HCT116 (cell line): ENCODE data around the gene KRTAP10-7. TPM values are rescaled to one million over a fixed set of nuclear protein-coding genes. Genes with fewer than 3 reads are reported as not detected.

ENCODE experiments used
- ATAC-seq: fragments of 200-7000 bp; cut with Tn5 transposase; 2 replicates; pipeline ENCODE4 v1.9.1; 2020; ENCODE audit warnings: mild to moderate bottlenecking, moderate library complexity
- BruUV-seq: library from RNA; stranded (reverse); fragments of 400-500 nt; replicated peaks from 2 replicates; lab custom pipeline; 2021; lab: Mats Ljungman, UMichigan
- CTCF ChIA-PET: fragments of 300-600 bp; sonication (Branson Sonifier 250); formaldehyde crosslinking; loops from one replicate; lab custom pipeline; 2021; ENCODE audit warnings: antibody characterized with exemption; lab: Charles Lee
- POLR2A ChIA-PET: fragments of 300-600, 350-600 bp; sonication (Branson Sonifier 250); formaldehyde crosslinking; loops from one replicate; lab custom pipeline; 2021; ENCODE audit warnings: antibody characterized with exemption; lab: Charles Lee
- RAD21 ChIA-PET, 2 experiments: fragments of 300-600 bp; sonication (Branson Sonifier 250); formaldehyde crosslinking; loops; one replicate each; lab custom pipeline; 2023; ENCODE audit warnings: low total read pairs in 2 of 2; ENCODE audit not compliant: uncharacterized antibody in 2 of 2, unreplicated experiment in 2 of 2, low non-redundant PET in 1 of 2; lab: Charles Lee
- DNase-seq: peaks from one replicate; pipeline ENCODE4 v3.0.0-alpha.2; 2010; ENCODE audit warnings: low read depth, low spot score
- H2AFZ ChIP-seq: fragments of 200-600 bp; shearing (Covaris generic), sonication (generic); 2 replicates; pipeline ENCODE4 v1.6.1; 2017; ENCODE audit warnings: low read depth, mixed run types, mixed read lengths, antibody characterized with exemption, low read length; ENCODE audit not compliant: poor library complexity, severe bottlenecking
- H3K27ac ChIP-seq: 2 replicates; pipeline ENCODE4 v1.5.1; 2012; ENCODE audit warnings: low read depth, low read length
- H3K27me3 ChIP-seq: fragments of 200-600 bp; sonication (generic); 2 replicates; pipeline ENCODE4 v1.6.1; 2016; ENCODE audit warnings: mixed run types, low read length, mixed read lengths; ENCODE audit not compliant: insufficient read depth
- H3K36me3 ChIP-seq, 2 experiments: fragments of 200-500 bp in 1 of 2; fragments of 200-600 bp in 1 of 2; sonication (Bioruptor generic) in 1 of 2; sonication (generic) in 1 of 2; 2 replicates each; pipeline versions ENCODE4 v1.5.1 to v1.6.1; 2014 to 2016; ENCODE audit warnings: low read length in 2 of 2, inconsistent platforms in 1 of 2, mixed read lengths in 1 of 2, mixed run types in 1 of 2; ENCODE audit not compliant: insufficient read depth in 2 of 2, control insufficient read depth in 1 of 2
- H3K4me1 ChIP-seq, 2 experiments: fragments of 200-600 bp in 1 of 2; sonication (generic) in 1 of 2; 2 replicates each; pipeline versions ENCODE4 v1.5.1 to v1.6.1; 2012 to 2017; ENCODE audit warnings: low read length in 2 of 2, inconsistent platforms in 1 of 2, mild to moderate bottlenecking in 1 of 2, mixed read lengths in 1 of 2, mixed run types in 1 of 2, moderate library complexity in 1 of 2; ENCODE audit not compliant: insufficient read depth in 2 of 2, control insufficient read depth in 1 of 2
- H3K4me2 ChIP-seq: fragments of 200-600 bp; sonication (generic); 2 replicates; pipeline ENCODE4 v1.6.1; 2017; ENCODE audit warnings: mixed run types, low read length, mixed read lengths
- H3K4me3 ChIP-seq, 2 experiments: fragments of 200-600 bp in 1 of 2; sonication (generic) in 1 of 2; replicated peaks in 1 of 2; 2 replicates each; pipeline ENCODE4 v1.5.1; 2011 to 2016; ENCODE audit warnings: low read length in 2 of 2, control low read depth in 1 of 2, low read depth in 1 of 2, mild to moderate bottlenecking in 1 of 2, mixed read lengths in 1 of 2, mixed run types in 1 of 2
- H3K79me2 ChIP-seq: fragments of 200-600 bp; sonication (generic); 2 replicates; pipeline ENCODE4 v1.6.1; 2017; ENCODE audit warnings: mild to moderate bottlenecking, mixed run types, low read length, moderate library complexity, mixed read lengths; ENCODE audit not compliant: insufficient read depth
- H3K9ac ChIP-seq: fragments of 200-600 bp; sonication (generic); 2 replicates; pipeline ENCODE4 v1.6.1; 2016; ENCODE audit warnings: low read length, mixed read lengths
- H3K9me2 ChIP-seq: fragments of 200-600 bp; sonication (generic), shearing (Covaris generic); 2 replicates; pipeline ENCODE4 v1.6.1; 2017; ENCODE audit warnings: mixed run types, mild to moderate bottlenecking, moderate library complexity; ENCODE audit not compliant: insufficient read depth
- H3K9me3 ChIP-seq, 2 experiments: fragments of 200-500 bp in 1 of 2; fragments of 200-600 bp in 1 of 2; sonication (Bioruptor generic) in 1 of 2; sonication (generic) in 1 of 2; 2 replicates each; pipeline ENCODE4 v1.6.1; 2014 to 2017; ENCODE audit warnings: low read length in 2 of 2, mixed read lengths in 2 of 2, inconsistent platforms in 1 of 2, low read depth in 1 of 2, mild to moderate bottlenecking in 1 of 2, mixed run types in 1 of 2, moderate library complexity in 1 of 2; ENCODE audit not compliant: control insufficient read depth in 1 of 2, insufficient read depth in 1 of 2
- H4K20me1 ChIP-seq: fragments of 200-600 bp; sonication (generic), shearing (Covaris generic); 2 replicates; pipeline ENCODE4 v1.6.1; 2017; ENCODE audit warnings: mixed run types, mild to moderate bottlenecking, moderate library complexity; ENCODE audit not compliant: insufficient read depth
- CEBPB ChIP-seq: IDR thresholded peaks from 2 replicates; pipeline ENCODE4 v1.6.1; 2012; ENCODE audit warnings: low read depth
- ELF1 ChIP-seq: IDR thresholded peaks from 2 replicates; pipeline ENCODE4 v1.6.1; 2012; ENCODE audit warnings: low read depth, borderline replicate concordance
- EZH2 ChIP-seq: fragments of 200-600 bp; sonication (generic); IDR thresholded peaks from 2 replicates; pipeline ENCODE4 v1.6.1; 2017; ENCODE audit warnings: antibody characterized with exemption, mixed run types
- EZH2phosphoT487 ChIP-seq: fragments of 200-600 bp; IDR thresholded peaks from 2 replicates; pipeline ENCODE4 v1.6.1; 2018; ENCODE audit warnings: antibody characterized with exemption, borderline replicate concordance
- FOSL1 ChIP-seq: IDR thresholded peaks from 2 replicates; pipeline ENCODE4 v1.6.1; 2012; ENCODE audit warnings: low read depth
- SP1 ChIP-seq: IDR thresholded peaks from 2 replicates; pipeline ENCODE4 v1.6.1; 2012; ENCODE audit warnings: low read depth
- ZFX ChIP-seq: fragments of 450-650 bp; IDR thresholded peaks from 2 replicates; pipeline ENCODE4 v1.6.1; 2017
- ZNF274 ChIP-seq: fragments of 200-500 bp; sonication (Bioruptor generic); IDR thresholded peaks from 2 replicates; pipeline ENCODE4 v1.6.1; 2014; ENCODE audit warnings: mild to moderate bottlenecking, low read depth, low read length, inconsistent platforms
- intact Hi-C: fragments of 100-400 bp; cut with micrococcal nuclease; formaldehyde crosslinking; loops from 2 replicates; pipeline ENCODE4 v1.10.0; 2022
- total RNA-seq: library from RNA; stranded (reverse); gene quantifications from one replicate; pipeline ENCODE4 v1.2.1, GENCODE V29; 2021; ENCODE audit not compliant: unreplicated experiment
- TF ChIP-seq, protein P1 (sequence below): IDR thresholded peaks from 2 replicates; pipeline ENCODE4 v1.6.1; 2012
- TF ChIP-seq, protein P2 (sequence below), 3 experiments: fragments of 200-600 bp in 1 of 3; sonication (generic) in 1 of 3; IDR thresholded peaks in 2 of 3; conservative IDR thresholded peaks in 1 of 3; 2 replicates each; pipeline ENCODE4 v1.5.1; 2012 to 2017; ENCODE audit warnings: low read depth in 2 of 3, low read length in 2 of 3, antibody characterized with exemption in 1 of 3, borderline replicate concordance in 1 of 3, control low read depth in 1 of 3, mild to moderate bottlenecking in 1 of 3, mixed read lengths in 1 of 3, mixed run types in 1 of 3, moderate library complexity in 1 of 3; ENCODE audit not compliant: insufficient read depth in 1 of 3
- TF ChIP-seq, protein P3 (sequence below): IDR thresholded peaks from 2 replicates; pipeline ENCODE4 v1.6.1; 2011; ENCODE audit warnings: mild to moderate bottlenecking, low read length, moderate library complexity; ENCODE audit not compliant: insufficient replicate concordance; ENCODE audit errors: extremely low read depth

KRTAP10-7 gene
- total RNA-seq, 1 experiment from 2014 or later, result not detected

DNA sequence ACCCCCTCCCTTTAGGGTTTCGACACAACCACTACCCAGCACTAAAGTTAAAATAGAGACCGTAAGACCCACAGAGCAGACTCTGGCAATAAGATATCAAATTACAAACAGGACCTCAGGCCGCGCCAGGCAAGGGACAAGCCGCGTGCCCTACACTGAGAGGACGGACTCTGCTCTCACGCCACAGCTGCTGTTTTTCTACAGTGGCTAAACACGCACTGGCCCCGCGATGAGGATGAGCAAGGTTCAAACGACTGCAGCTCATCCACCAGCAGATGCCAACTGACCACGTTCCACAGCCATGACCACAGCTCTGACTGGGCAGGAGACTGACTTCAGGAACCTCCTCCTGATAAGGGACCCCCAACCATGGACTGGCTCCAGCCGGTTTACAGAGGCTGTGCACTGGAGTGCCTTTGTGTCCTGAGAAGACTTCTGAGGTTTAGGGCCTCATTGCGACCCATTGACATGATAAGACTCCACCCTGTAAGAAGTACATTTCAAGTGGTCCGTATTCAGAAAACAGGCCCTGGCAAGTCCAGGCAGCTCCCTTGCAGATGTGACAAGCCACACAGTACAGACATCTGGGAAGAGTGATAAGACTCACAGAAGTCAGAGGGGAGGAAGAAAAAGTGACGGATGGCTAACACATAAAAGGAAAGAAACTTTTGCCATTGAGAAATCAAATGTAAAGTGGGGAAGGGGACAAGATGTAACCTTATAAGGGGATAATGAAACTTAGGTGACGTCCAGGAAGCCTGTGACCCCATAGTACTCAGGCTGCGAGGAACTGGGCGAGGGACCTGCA, 6.6 kb upstream of the KRTAP10-7 start:
- H3K9ac ChIP-seq, result no peak overlapping the region
- no peak overlapping the region for H3K4me2 ChIP-seq
- DNase-seq (no peak), ATAC-seq (no peak)
- H4K20me1 ChIP-seq, result no peaks in the 10 kb centered on the region
- no peak overlapping the region for H3K27ac ChIP-seq
- intact Hi-C loops, result no loop called here
- H2AFZ ChIP-seq, result no peak overlapping the region
- ChIA-PET POLR2A (no interaction called here), RAD21 (no interaction called here)
- H3K27me3 ChIP-seq, result no peaks in the 10 kb centered on the region
- H3K36me3 ChIP-seq, result no peaks in the 10 kb centered on the region
- no peaks in the 10 kb centered on the region for H3K9me2 ChIP-seq
- no peak for TF ChIP-seq FOSL1
- TF ChIP-seq, all 23 proteins: peak for 0
- Histone ChIP-seq H3K4me3 (no peak overlapping the region), H3K9me3 (no peaks in the 10 kb centered on the region), H3K4me1 (peaks cover 0 to 3% of the 10 kb centered on the region in 2 experiments; a peak in 1 of 4 replicates), H3K79me2 (no peaks in the 10 kb centered on the region)
- no TSS peak for BruUV-seq
- CTCF ChIA-PET, result no interaction called here

DNA sequence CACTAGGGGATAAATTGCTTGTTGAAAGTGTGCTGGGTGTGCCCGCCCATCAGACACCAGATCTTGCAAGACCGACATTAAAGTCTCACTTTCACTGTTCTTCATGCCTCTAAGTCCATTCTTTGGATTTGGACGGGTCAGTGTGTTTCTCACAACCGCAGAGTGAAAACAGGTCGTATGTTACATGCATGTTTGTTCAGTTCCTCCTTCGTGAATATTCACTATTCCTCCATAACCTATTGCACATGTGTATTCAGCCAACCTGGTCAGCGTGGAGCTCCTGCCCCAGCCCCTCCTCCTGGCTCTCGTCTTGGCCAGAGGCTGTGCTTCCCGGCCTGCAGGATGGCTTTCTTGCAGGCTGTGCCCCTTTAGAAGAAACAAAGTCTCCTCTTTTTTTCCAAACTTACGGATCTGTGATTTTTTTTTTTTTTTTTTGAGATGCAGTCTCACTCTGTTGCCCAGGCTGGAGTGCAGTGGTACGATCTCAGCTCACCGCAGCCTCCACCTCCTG, 5.9 kb upstream of the KRTAP10-7 start:
- Histone ChIP-seq H2AFZ (no peak overlapping the region), H4K20me1 (no peaks in the 10 kb centered on the region), H3K4me1 (peaks cover 0 to 3% of the 10 kb centered on the region in 2 experiments; a peak in 1 of 4 replicates), H3K4me2 (no peak overlapping the region), H3K27ac (no peak overlapping the region), H3K27me3 (no peaks in the 10 kb centered on the region), H3K9me3 (no peaks in the 10 kb centered on the region), H3K9me2 (no peaks in the 10 kb centered on the region), H3K9ac (no peak overlapping the region), H3K79me2 (no peaks in the 10 kb centered on the region), H3K4me3 (no peak overlapping the region), H3K36me3 (no peaks in the 10 kb centered on the region)
- no TSS peak for BruUV-seq
- TF ChIP-seq ELF1, result no peak
- TF ChIP-seq, protein P1, sequence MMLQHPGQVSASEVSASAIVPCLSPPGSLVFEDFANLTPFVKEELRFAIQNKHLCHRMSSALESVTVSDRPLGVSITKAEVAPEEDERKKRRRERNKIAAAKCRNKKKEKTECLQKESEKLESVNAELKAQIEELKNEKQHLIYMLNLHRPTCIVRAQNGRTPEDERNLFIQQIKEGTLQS, result no peak
- no peak for TF ChIP-seq ZFX
- no peak for TF ChIP-seq ZNF274
- TF ChIP-seq, protein P2, sequence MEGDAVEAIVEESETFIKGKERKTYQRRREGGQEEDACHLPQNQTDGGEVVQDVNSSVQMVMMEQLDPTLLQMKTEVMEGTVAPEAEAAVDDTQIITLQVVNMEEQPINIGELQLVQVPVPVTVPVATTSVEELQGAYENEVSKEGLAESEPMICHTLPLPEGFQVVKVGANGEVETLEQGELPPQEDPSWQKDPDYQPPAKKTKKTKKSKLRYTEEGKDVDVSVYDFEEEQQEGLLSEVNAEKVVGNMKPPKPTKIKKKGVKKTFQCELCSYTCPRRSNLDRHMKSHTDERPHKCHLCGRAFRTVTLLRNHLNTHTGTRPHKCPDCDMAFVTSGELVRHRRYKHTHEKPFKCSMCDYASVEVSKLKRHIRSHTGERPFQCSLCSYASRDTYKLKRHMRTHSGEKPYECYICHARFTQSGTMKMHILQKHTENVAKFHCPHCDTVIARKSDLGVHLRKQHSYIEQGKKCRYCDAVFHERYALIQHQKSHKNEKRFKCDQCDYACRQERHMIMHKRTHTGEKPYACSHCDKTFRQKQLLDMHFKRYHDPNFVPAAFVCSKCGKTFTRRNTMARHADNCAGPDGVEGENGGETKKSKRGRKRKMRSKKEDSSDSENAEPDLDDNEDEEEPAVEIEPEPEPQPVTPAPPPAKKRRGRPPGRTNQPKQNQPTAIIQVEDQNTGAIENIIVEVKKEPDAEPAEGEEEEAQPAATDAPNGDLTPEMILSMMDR (IDR thresholded peaks at IDR 0.05 in 2 of 3, conservative IDR thresholded peaks at IDR 0.05 in 1 of 3; ENCODE audit: borderline replicate concordance in 1 of 3, insufficient read depth in 1 of 3, low read depth in 2 of 3, low read length in 2 of 3), result no peak
- TF ChIP-seq, protein P3, sequence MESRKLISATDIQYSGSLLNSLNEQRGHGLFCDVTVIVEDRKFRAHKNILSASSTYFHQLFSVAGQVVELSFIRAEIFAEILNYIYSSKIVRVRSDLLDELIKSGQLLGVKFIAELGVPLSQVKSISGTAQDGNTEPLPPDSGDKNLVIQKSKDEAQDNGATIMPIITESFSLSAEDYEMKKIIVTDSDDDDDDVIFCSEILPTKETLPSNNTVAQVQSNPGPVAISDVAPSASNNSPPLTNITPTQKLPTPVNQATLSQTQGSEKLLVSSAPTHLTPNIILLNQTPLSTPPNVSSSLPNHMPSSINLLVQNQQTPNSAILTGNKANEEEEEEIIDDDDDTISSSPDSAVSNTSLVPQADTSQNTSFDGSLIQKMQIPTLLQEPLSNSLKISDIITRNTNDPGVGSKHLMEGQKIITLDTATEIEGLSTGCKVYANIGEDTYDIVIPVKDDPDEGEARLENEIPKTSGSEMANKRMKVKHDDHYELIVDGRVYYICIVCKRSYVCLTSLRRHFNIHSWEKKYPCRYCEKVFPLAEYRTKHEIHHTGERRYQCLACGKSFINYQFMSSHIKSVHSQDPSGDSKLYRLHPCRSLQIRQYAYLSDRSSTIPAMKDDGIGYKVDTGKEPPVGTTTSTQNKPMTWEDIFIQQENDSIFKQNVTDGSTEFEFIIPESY, result no peak
- TF ChIP-seq SP1, result no peak
- TF ChIP-seq EZH2, result no peak
- TF ChIP-seq EZH2phosphoT487, result no peak
- TF ChIP-seq CEBPB, result no peak
- intact Hi-C loops, result no loop called here
- POLR2A ChIA-PET, result no interaction called here
- RAD21 ChIA-PET, result no interaction called here
- DNase-seq, result no peak
- CTCF ChIA-PET, result no interaction called here
- ATAC-seq, result no peak
